Spleen (tissue), 11 donors: ENCODE results near the gene MCC. TPM values are rescaled to one million over a fixed set of nuclear protein-coding genes. Genes with fewer than 3 reads are reported as not detected.

ENCODE experiments used
- DNase-seq: peaks from one replicate; pipeline ENCODE4 v3.0.0-alpha.2; 2020
- H3K27ac ChIP-seq, 8 donors: fragments of 200-600 bp; sonication (generic) in 7 of 8; 1 replicate in 4 of 8; 2 replicates in 4 of 8; pipeline versions ENCODE4 v1.5.0 to v1.8.0; 2016 to 2021; ENCODE audit warnings: inconsistent platforms in 4 of 8, mild to moderate bottlenecking in 4 of 8, moderate library complexity in 1 of 8
- H3K27me3 ChIP-seq, 7 donors: fragments of 200-600 bp; sonication (generic) in 6 of 7; replicated peaks in 1 of 7; 1 replicate in 4 of 7; 2 replicates in 3 of 7; pipeline versions ENCODE4 v1.5.0 to v1.8.0; 2016 to 2021; ENCODE audit warnings: inconsistent platforms in 3 of 7, mild to moderate bottlenecking in 1 of 7
- H3K36me3 ChIP-seq, 6 donors: fragments of 200-600 bp; sonication (generic) in 5 of 6; 1 replicate in 4 of 6; 2 replicates in 2 of 6; pipeline versions ENCODE4 v1.5.0 to v1.8.0; 2016 to 2021; ENCODE audit warnings: inconsistent platforms in 2 of 6
- H3K4me1 ChIP-seq, 6 donors: fragments of 200-600 bp; sonication (generic) in 5 of 6; 1 replicate in 3 of 6; 2 replicates in 3 of 6; pipeline versions ENCODE4 v1.5.0 to v1.8.0; 2016 to 2021; ENCODE audit warnings: inconsistent platforms in 3 of 6
- H3K4me3 ChIP-seq, 8 donors: fragments of 200-600 bp; sonication (generic) in 7 of 8; 1 replicate in 4 of 8; 2 replicates in 4 of 8; pipeline versions ENCODE4 v1.5.0 to v1.8.0; 2016 to 2021; ENCODE audit warnings: inconsistent platforms in 4 of 8, mild to moderate bottlenecking in 4 of 8, moderate library complexity in 2 of 8
- H3K9me3 ChIP-seq, 8 donors: fragments of 200-600 bp; sonication (generic) in 7 of 8; 1 replicate in 4 of 8; 2 replicates in 4 of 8; pipeline versions ENCODE4 v1.5.0 to v1.8.0; 2016 to 2021; ENCODE audit warnings: inconsistent platforms in 4 of 8
- CTCF ChIP-seq, 11 experiments: fragments of 200-600 bp in 7 of 11; fragments of 450-650 bp in 4 of 11; sonication (generic) in 4 of 11; IDR thresholded peaks in 8 of 11; conservative IDR thresholded peaks in 3 of 11; 1 replicate in 7 of 11; 2 replicates in 4 of 11; pipeline versions ENCODE4 v1.4.0 to v1.8.0; 2016 to 2021; ENCODE audit warnings: antibody characterized with exemption in 11 of 11, inconsistent platforms in 4 of 11, mild to moderate bottlenecking in 1 of 11
- POLR2A ChIP-seq, 3 donors: fragments of 450-650 bp; IDR thresholded peaks; one replicate each; pipeline ENCODE4 v1.5.1; 2017; ENCODE audit warnings: antibody characterized with exemption in 3 of 3, mild to moderate bottlenecking in 1 of 3
- POLR2AphosphoS5 ChIP-seq, 3 donors: sonication (generic); formaldehyde crosslinking; IDR thresholded peaks; one replicate each; pipeline ENCODE4 v1.5.1; 2017; ENCODE audit warnings: antibody characterized with exemption in 3 of 3
- WGBS, 5 donors: extraction: QIAGEN DNeasy Blood & Tissue Kit in 3 of 5; methylation state at CpG; one replicate each; pipeline versions ENCODE4 v1.1.5 to v1.1.7; 2013 to 2018; 5-methylcytosine and 5-hydroxymethylcytosine counted together
- intact Hi-C: fragments of 100-400 bp; cut with DNase I; formaldehyde crosslinking; loops from one replicate; pipeline ENCODE4 v1.15.0; 2023; ENCODE audit warnings: low total_unique reads
- polyA plus RNA-seq, 3 donors: library from polyadenylated mRNA; stranded (reverse); fragments of 200-250 nt; gene quantifications; one replicate each; pipeline ENCODE4 v1.2.1, GENCODE V29; 2013
- total RNA-seq, 7 donors: library from RNA; depleted of rRNA in 3 of 7; stranded (reverse); fragments of >200 nt in 3 of 7; fragmentation: NEBNext Ultra II Directional in 4 of 7; extraction: Animal tissue kit (Norgen Biotek cat#: 25700) in 4 of 7; gene quantifications; one replicate each; pipeline versions ENCODE4 v1.1.0 to v1.2.1, GENCODE V29; 2016 to 2021
- donor health status: healthy with polysubstance abuse.
- donor health status: DM: no; HTN: no; CAD: no; lungs with moderate emphysema.
- donor health status: DM: no; HTN: no; CAD: no.
- donor health status: Bipolar disorder and iron deficiency.
- donor health status: healthy.
- donor health status: DM: no; HTN: no; CAD: no.
- donor health status: DM: yes; HTN: yes; CAD: no.

The MCC gene
- total and polyA plus RNA-seq, 10 donors = 1.3 to 32.8 (median 15.8) TPM

GRCh38 chr5:113195771-113196170, 292.5 kb downstream of the MCC start:
- intact Hi-C loops = no loop called here
- Histone ChIP-seq H3K27ac (no peak overlapping the region), H3K4me3 (no peak overlapping the region), H3K27me3 (no peaks in the 10 kb centered on the region), H3K4me1 (no peaks in the 10 kb centered on the region), H3K36me3 (no peaks in the 10 kb centered on the region), H3K9me3 (peaks cover 0 to 7% (median 2%) of the 10 kb centered on the region in 8 donors)
- TF ChIP-seq POLR2A (IDR thresholded peaks at IDR 0.05) (no peak), CTCF (IDR thresholded peaks at IDR 0.05 in 8 of 11, conservative IDR thresholded peaks at IDR 0.05 in 3 of 11) (no peak), POLR2AphosphoS5 (IDR thresholded peaks at IDR 0.05) (no peak)
- 90 to 99% (median 91%) methylated on average over 4 of the region's 4 CpGs for WGBS, 5 donors
- no peak for DNase-seq

- Histone ChIP-seq H3K4me3 (no peak overlapping the region), H3K27ac (no peak overlapping the region), H3K9me3 (peaks cover 0 to 7% (median 2%) of the 10 kb centered on the region in 8 donors), H3K4me1 (no peaks in the 10 kb centered on the region), H3K36me3 (no peaks in the 10 kb centered on the region), H3K27me3 (no peaks in the 10 kb centered on the region)
- WGBS, 5 donors = 85 to 98% (median 95%) methylated on average over 3 of the region's 3 CpGs
- TF ChIP-seq CTCF (IDR thresholded peaks at IDR 0.05 in 8 of 11, conservative IDR thresholded peaks at IDR 0.05 in 3 of 11) (no peak), POLR2AphosphoS5 (IDR thresholded peaks at IDR 0.05) (no peak), POLR2A (IDR thresholded peaks at IDR 0.05) (no peak)
- DNase-seq = no peak
- intact Hi-C loops = no loop called here
Observed at GRCh38 chr5:113195251-113195650, 293.0 kb downstream of the MCC start.

- no peak overlapping the region for H3K27ac ChIP-seq
- H3K4me1 ChIP-seq = no peaks in the 10 kb centered on the region
- intact Hi-C loops = no loop called here
- no peaks in the 10 kb centered on the region for H3K27me3 ChIP-seq
- TF ChIP-seq POLR2A (IDR thresholded peaks at IDR 0.05) (no peak), CTCF (IDR thresholded peaks at IDR 0.05 in 8 of 11, conservative IDR thresholded peaks at IDR 0.05 in 3 of 11) (no peak), POLR2AphosphoS5 (IDR thresholded peaks at IDR 0.05) (no peak)
- WGBS, 5 donors = 68 to 82% (median 73%) methylated on average over 5 of the region's 5 CpGs
- peaks cover 0 to 7% (median 2%) of the 10 kb centered on the region in 8 donors for H3K9me3 ChIP-seq
- DNase-seq = no peak
- no peak overlapping the region for H3K4me3 ChIP-seq
- H3K36me3 ChIP-seq = no peaks in the 10 kb centered on the region
Observed at GRCh38 chr5:113194591-113194990, 293.7 kb downstream of the MCC start.

- H3K27ac ChIP-seq = no peak overlapping the region
- 83 to 91% (median 87%) methylated on average over 6 of the region's 6 CpGs for WGBS, 5 donors
- no peak for DNase-seq
- H3K36me3 ChIP-seq = no peaks in the 10 kb centered on the region
- intact Hi-C loops = no loop called here
- no peak overlapping the region for H3K4me3 ChIP-seq
- no peaks in the 10 kb centered on the region for H3K27me3 ChIP-seq
- peaks cover 0 to 7% (median 2%) of the 10 kb centered on the region in 8 donors for H3K9me3 ChIP-seq
- no peaks in the 10 kb centered on the region for H3K4me1 ChIP-seq
- TF ChIP-seq POLR2A (IDR thresholded peaks at IDR 0.05) (no peak), POLR2AphosphoS5 (IDR thresholded peaks at IDR 0.05) (no peak), CTCF (IDR thresholded peaks at IDR 0.05 in 8 of 11, conservative IDR thresholded peaks at IDR 0.05 in 3 of 11) (no peak)
Observed at GRCh38 chr5:113194125-113194524, 294.1 kb downstream of the MCC start.
